ENCODE measurements around the gene YIPF6.
"Not testable (repeated sequence)": the region's sequence is repeated elsewhere in the genome, so short reads cannot be mapped to it uniquely, and the experiment has no call there.

The YIPF6 gene, protein sequence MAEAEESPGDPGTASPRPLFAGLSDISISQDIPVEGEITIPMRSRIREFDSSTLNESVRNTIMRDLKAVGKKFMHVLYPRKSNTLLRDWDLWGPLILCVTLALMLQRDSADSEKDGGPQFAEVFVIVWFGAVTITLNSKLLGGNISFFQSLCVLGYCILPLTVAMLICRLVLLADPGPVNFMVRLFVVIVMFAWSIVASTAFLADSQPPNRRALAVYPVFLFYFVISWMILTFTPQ

DNA sequence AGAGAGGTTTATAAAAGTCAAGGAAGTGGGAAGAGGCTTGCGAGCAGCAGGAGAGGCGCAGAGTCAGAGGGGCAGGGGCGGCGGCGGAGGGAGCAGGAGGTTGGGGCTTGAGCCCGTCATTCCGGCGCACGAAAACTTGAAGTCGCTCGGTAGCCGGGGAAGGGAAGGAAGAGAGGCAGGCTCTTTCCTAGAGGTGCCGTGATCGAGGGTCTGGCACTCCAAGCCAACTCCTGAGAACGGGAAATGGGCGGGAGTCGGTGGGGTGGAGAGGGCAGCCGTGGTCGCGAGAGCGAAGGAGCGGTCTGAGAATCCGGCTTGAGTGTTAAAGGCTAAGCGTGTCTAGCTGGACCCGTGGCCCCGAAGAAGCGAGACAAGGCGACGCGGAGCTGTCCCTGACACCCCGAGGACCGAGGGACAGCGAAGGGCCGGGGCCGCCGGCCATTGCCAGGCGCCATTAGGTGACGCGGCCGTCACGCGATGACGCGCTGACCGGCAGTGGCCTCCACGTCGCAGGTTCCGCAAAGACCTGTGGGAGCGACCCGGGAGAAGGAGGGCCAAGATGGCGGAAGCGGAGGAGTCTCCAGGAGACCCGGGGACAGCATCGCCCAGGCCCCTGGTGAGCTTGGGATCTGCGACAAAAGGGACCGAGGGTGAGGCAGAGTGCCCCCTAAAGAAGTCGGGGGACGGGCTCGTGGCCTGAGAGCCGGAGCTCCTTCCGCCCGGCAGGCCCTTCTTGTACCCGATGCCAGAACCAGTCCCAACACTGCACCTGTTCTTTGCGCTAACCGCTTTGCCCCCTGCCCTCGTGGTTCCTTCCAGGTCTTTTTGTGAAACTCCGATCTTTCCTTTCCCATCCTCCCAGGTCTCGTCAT lies at the start of gene YIPF6:
TSS of gene YIPF6 (plus strand) at position 544 of the 872 bp plus-strand sequence. CDS start at position 560, 16 bp downstream.
- DNase-seq (ENCODE audit: low read depth) = peak; percentile 70

DNA sequence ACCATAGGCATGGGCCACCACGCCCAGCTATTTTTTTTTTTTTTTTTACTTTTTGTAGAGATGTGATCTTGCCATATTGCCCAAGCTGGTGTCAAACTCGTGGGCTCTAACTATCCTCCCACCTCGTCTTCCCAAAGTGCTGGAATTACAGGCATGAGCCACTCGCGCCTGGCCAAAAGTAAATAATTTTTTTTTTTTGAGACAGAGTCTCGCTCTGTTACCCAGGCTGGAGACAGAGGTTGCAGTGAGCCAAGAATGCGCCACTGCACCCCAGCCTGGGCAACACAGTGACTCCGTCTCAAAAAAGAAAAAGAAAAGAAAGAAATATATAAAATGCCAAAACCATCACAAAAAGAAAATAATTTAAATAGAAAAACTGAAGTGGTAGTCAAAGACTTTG lies 47.1 kb upstream of the YIPF6 start:
- no peak for DNase-seq (ENCODE audit: low read depth)

DNA sequence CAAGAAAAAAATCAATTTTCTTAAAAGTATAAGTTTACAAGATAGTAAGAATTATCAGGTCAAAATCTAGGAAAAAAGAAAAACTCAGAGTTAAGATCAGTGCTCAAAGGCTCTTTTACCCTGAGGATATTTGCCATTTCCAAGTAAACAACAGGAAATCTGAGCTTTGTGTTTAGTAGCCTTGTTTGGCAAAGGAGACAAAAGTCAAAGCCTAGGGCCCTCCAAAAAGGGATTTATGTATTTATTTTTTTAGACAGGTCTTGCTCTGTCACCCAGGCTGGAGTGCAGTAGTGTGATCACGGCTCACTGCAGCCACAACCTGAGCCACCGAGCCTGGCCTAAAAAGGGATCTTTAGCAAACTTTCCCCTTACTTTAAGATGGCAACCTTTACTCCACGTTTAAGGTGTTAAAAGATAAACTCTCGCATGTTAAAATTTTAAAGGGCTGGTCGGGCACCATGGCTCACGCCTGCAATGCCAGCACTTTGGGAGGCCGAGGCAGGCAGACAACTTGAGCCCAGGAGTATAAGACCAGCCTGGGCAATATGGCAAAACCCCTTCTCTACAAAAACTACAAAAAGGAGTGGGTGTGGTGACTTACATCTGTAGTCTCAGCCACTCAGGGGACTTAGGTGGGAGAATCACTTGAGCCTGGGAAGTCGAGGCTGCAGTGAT lies 44.2 kb upstream of the YIPF6 start:
- no peak for DNase-seq (ENCODE audit: low read depth)

DNA sequence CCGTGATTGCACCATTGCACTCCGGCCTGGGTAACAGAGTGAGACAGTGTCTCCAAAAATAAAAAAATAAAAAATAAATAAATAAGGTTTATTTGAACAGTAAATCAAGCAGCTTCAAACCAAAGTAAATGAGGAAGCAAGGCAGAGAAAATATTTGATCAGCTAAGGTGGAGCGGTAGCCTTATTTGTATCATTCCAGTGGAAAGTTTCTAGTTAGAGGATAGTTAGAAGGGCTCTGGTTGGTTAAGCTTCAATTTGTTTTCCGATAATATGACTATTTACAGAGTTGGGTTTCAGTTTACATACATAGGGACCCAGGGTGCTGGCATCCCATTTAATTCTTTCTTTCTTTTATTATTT lies 43.7 kb upstream of the YIPF6 start:
- DNase-seq (ENCODE audit: low read depth) = no peak

DNA sequence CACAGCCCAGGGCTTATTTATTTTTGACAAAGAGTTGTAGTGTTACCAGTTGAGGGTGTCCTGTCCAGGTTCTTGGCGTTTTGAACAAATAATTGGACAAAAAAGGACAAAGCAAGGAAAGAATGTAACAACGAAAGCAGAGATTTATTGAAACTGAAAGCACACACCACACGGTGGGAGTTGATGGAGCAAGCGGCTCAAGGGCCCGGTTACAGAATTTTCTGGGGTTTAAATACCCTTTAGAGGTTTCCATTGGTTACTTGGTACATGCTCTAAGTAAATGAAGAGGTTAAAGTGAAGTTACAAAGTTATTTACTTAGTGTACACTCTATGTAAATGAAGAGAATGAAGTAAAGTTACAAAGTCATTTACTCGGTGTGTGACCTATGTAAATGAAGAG lies 37.8 kb upstream of the YIPF6 start:
- no peak for DNase-seq (ENCODE audit: low read depth)

DNA sequence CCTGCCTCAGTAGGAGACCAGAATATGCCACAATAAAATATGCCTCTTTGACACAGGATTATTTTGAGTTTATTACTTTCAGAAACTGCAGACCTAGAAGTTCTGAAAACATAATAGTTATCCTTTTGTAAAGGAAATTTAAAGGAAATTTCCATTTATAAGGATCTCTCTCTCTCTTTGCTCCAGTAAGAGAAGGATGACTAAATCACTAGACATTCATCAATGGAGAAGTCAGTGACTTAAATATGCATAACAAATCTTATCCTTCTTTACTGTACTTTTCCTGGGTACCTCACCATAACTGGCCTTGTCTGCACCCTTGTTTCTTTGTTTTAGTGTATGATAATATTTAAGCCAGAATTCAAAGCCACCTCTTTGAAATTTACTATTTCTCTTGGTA lies 37.3 kb upstream of the YIPF6 start:
- DNase-seq (ENCODE audit: low read depth) = no peak

DNA sequence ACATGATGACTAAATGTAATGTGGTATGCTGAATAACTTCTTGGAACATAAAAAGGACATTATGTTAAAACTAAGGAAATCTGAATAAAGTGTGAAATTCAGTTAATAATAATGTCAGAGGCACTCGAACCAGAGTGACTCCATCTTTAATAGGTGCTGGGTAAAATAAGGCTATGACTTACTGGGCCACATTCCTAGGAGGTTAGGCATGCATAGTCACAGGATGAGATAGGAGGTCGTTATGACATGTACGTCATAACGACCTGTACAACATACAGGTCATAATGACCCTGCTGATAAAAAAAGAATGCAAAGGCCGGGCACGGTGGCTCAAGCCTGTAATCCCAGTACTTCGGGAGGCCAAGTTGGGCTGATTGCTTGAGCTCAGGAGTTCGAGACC lies 36.7 kb upstream of the YIPF6 start:
- no peak for DNase-seq (ENCODE audit: low read depth)

DNA sequence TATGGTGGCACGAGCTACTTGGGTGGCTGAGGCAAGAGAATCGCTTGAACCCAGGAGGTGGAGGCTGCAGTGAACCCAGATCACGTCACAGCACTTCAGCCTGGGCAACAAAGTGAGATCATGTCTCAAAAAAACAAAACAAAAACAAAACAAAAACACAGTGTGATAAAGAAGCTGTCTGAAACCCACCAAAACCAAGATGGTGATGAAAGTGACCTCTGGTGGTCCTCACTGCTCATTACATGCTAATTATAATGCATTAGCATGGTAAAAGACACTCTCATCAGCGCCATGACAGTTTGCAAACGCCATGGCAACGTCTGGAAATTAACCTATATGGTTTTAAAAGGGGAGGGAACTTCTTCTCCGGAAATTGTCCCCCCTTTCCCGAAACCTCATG lies 36.2 kb upstream of the YIPF6 start:
- peak; percentile 39 for DNase-seq (ENCODE audit: low read depth)

DNA sequence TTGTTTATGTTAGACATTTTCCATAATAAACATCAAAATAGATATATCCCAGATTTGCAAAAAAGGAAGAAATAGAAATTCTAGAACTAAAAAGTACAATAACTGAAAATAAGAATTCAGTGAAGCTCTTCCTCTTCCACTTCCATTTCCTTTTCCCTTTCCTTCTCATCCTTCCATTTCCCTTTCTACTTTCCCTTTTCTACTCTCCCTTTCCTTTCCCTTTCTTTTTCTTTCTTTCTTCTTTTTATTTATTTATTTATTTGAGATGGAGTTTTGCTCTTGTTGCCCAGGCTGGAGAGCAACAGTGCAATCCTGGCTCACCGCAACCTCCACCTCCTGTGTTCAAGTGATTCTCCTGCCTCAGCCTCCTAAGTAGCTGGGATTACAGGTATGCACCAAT lies 35.0 kb upstream of the YIPF6 start:
- no peak for DNase-seq (ENCODE audit: low read depth)

DNA sequence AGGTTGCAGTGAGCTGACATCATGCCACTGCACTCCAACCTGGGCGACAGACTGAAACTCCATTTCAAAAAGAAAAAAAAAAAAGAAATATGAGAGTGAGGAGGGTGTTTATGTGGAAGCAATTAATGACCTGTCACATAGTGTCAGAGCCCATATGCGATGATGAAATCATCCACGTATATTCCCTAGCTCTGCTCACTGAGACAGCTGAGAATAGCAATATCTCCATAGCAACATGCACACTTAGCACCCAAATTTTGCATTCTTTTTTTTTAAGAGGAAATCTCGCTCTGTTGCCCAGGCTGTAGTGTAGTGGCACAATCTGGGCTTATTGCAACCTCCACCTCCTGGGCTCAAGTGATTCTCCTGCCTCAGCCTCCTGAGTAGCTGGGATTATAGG lies 34.1 kb upstream of the YIPF6 start:
- DNase-seq (ENCODE audit: low read depth) = no peak

DNA sequence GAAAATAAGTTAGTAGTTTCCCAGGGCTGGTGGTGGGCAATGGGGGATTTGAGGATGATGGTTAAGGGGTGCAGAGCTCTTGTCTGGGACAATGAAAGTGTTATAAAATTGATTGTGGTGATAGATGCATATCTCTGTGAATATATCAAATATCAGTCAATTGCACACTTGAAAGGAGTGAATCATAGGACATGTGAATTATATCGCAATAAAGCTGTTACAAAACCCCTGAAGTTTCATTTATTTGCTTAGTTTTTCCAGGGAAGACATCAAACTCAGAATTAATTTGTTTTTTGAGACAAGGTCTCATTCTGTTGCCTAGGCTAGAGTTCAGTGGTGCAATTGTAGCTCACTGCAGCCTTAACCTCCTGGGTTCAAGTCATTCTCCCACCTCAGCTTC lies 17.9 kb upstream of the YIPF6 start:
- DNase-seq (ENCODE audit: low read depth) = no peak

DNA sequence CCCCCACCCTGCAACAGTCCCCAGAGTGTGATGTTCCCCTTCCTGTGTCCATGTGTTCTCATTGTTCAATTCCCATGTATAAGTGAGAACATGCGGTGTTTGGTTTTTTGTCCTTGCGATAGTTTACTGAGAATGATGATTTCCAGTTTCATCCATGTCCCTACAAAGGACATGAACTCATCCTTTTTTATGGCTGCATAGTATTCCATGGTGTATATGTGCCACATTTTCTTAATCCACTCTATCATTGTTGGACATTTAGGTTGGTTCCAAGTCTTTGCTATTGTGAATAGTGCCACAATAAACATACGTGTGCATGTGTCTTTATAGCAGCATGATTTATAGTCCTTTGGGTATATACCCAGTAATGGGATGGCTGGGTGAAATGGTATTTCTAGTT lies 12.7 kb upstream of the YIPF6 start:
- not testable (repeated sequence) for DNase-seq (ENCODE audit: low read depth)

DNA sequence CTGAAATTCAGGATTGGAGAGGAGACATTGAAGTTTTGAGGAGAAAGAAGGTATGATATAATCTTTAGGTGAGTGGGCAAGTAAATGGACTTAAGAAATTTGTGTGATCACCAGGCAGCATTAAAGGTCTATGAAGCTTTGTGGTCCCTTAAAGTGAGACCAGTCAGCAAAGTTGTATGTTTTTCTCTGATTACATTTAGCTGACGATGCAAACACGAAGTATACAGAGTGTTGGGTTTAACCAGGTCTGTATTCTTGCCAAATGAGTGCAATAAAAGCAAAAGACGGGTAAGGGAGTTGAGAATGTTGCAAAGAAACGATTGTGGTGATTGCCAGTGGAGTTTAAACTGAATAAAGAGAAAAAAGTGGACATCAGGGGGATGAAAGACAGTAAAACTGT lies 11.6 kb upstream of the YIPF6 start:
- DNase-seq (ENCODE audit: low read depth) = no peak

DNA sequence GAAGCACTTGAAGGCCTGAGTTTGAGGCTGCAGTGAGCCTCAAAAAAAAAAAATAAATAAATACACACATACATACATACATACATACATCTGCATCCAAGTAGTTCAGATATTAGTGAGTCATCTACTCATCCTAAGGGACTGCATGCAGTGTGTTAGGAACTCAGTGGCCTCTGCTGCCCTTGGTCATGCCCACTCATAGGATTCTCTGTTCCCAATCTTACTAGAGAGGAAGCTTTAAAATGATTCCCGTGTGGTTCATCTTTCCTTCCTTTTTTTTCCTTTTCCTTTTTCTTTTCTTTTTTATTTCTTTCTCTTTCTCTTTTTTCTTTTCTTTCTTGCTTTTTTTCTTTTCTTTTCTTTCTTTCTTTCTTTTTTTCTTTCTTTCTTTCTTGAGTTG lies 10.9 kb upstream of the YIPF6 start:
- DNase-seq (ENCODE audit: low read depth) = no peak

DNA sequence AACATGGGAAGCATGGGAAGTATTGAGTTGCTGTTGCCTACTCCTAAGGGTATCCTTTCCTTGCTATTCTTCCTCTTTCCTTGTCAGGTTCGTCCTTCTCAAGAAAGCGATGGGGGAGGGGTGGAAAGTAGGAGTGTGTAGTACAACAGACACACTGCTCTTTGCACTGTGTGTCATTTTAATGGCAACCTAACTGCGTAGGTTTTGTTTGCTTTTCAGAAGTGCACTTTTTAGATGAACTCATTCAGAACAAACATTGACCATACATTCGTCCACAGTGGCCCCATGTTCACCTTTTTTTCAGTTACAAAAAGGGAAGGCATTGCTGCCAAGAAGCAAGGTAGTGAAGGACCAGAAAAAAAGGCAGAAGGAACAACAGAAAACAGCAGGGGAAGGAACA lies 10.2 kb upstream of the YIPF6 start:
- DNase-seq (ENCODE audit: low read depth) = no peak

DNA sequence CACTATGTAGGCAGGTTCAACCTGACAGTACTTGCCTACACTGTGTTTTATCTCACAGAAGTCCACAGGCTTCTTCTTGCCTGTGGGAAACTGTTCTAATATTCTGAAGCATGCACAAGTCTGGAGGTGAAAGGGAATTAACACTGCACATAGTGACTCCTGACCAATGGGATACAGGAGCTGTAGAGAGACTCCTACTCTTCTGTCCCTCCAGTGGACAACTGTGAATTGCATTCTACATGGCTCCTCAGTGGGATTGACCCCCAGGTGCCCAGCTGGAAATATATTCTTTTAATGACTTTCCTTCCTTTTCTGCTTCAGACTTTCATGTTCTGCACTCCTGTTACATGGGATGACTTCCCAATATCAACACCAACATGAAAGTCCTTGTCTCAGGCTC lies 8.2 kb upstream of the YIPF6 start:
- DNase-seq (ENCODE audit: low read depth) = peak; percentile 3

DNA sequence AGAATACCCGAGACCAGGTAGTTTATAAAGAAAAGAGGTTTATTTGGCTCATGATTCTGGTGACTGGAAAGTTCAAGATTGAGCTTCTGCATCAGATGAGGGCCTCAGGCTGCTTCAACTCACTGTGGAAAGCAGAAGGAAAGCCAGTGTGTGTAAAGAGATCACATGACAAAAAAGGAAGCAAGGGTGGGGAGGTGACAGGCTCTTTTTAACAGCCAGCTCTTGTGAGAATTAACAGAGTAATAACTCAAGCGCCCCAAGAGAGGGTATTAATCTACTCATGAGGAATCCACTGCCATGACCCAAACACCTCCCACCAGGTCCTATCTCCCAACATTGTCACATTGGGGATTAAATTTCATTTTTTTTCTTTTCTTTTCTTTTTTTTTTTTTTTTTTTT lies 6.3 kb upstream of the YIPF6 start:
- DNase-seq (ENCODE audit: low read depth) = no peak

DNA sequence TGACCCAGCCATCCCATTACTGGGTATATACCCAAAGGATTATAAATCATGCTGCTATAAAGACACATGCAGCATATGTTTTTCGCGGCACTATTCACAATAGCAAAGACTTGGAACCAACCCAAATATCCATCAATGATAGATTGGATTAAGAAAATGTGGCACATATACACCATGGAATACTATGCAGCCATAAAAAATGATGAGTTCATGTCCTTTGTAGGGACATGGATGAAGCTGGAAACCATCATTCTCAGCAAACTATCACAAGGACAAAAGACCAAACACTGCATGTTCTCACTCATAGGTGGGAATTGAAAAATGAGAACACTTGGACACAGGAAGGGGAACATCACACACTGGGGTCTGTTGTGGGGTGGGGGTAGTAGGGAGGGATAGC lies 5.1 kb upstream of the YIPF6 start:
- DNase-seq (ENCODE audit: low read depth) = not testable (repeated sequence)

DNA sequence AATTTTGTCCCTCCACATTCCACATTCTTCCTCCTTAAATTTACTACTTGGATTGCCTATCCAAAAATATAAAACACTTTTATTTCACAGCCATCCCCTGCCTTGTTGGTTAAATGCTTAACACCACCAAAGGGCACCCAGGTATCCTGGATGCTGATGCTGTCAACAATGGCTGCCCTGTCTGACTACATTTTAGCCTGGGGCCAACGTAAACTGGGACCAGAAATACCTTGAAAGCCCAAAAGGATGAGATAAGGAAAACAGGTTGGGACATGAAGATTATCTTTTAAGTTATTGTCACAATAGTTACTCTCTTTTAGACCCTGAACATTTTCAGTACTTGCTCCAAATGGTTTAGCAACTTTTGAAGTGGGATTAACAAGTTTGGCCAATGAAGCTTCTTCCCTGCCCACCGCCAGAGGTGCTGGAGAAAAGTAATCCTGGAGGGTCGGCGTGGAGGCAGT lies 775 bp upstream of the YIPF6 start:
- DNase-seq (ENCODE audit: low read depth) = no peak

DNA sequence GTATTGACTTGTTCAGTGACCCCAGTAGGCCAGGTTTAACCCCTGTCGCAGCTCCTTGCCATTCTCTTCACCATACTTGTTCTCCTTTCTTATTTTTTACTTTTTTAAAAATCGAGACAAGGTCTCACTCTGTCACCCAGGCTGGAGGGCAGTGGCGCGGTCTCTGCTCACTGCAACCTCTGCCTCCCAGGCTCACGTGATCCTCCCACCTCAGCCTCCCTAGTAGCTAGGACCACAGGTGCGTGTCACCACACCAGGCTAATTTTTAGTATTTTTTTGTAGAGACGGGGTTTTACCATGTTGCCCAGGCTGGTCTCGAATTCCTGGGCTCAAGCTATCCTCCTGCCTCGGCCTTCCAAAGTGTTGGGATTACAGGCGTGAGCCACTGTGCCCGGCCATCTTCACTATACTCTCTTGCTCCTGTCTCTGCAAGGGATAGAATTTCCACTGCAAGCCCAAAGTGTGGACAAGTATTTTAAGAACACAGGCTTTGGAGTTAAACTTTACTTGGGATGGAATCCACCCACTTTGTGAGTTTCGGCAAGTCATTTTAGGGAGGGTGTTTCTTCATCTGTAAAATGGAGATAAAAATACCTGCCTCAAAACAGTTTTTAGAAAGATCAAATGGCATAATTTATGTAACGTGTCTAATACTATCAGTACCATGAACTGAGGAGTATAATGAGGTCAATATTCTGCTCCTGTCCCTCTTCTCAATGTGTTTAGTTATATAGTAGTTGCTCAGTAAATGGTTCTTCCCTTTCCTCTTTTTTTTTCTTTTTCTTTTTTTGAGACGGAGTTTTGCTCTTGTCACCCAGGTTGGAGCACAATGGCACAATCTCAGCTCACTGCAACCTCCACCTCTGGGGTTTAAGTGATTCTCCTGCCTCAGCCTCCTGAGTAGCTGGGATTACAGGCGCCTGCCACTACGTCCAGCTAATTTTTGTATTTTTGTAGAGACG lies 973 bp downstream of the YIPF6 start:
- no peak for DNase-seq (ENCODE audit: low read depth)

DNA sequence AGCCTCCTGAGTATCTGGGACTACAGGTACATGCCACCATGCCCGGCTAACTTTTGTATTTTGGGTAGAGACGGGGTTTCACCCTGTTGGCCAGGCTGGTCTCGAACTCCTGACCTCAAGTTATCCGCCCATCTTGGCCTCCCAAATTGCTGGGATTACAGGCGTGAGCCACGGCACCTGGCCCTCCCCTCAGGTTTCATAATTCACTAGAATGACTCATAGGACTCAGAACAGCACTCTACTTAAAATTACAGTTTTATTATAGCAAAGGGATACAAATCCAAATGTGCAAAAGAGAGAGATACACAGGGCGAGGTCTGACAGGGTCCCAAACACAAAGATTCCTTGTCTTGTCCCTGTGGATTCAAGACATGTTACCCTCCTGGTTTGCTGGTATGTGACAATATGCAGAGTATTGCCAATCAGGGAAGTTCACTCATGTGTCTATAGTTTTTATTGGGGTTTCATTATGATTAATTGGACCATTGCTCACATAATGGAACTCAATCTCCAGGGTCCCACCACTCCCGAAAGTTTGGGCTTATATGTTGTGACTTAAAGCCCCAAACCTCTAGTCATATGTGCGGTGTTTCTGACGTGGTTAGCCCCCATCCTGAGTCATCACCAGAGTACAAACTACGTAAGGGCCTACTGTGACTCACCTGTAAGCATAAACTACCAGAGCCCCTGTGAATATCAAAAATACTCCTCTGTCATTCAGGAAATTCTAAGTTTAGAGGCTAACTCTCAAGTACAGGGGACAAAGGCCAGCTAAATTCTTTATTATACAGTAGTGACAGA lies 5.2 kb downstream of the YIPF6 start:
- DNase-seq (ENCODE audit: low read depth) = peak; percentile 8
